Calu3 (cell line): Measurements from ENCODE around the gene ECPAS. TPM values are rescaled to one million over a fixed set of nuclear protein-coding genes. Genes with fewer than 3 reads are reported as not detected.

Experiments
- total RNA-seq: library from RNA; stranded (reverse); gene quantifications from 2 replicates; pipeline ENCODE4 v1.2.3, GENCODE V29; 2022

Gene ECPAS
- total RNA-seq, 1 experiment from 2014 or later, result 57.8 TPM

Other genes with a start within 250 kb of the ECPAS start
- gene OR2K2, start 154.2 kb downstream of the ECPAS start, total RNA-seq, result not detected in 2 replicates
- gene ZNF483, start 40.8 kb upstream of the ECPAS start, total RNA-seq, result not detected in 2 replicates
- 22.3 and 24.2 TPM in 2 replicates for gene PTGR1, start 115.3 kb upstream of the ECPAS start, total RNA-seq
- gene DNAJC25, start 147.0 kb upstream of the ECPAS start, total RNA-seq, result 5.0 and 6.3 TPM in 2 replicates
- 17.8 and 21.5 TPM in 2 replicates for gene GNG10, start 177.2 kb upstream of the ECPAS start, total RNA-seq